K562 (cell line): ENCODE measurements around the gene FLAD1. TPM values are rescaled to one million over a fixed set of nuclear protein-coding genes. Genes with fewer than 3 reads are reported as not detected.

Experiments used
- ATAC-seq: fragments of 200-7000 bp; cut with Tn5 transposase; 3 replicates; pipeline ENCODE4 v1.9.1; 2020; ENCODE audit warnings: moderate library complexity
- BruUV-seq: library from RNA; stranded (reverse); fragments of 400-500 nt; replicated peaks from 2 replicates; lab custom pipeline; 2021; lab: Mats Ljungman, UMichigan
- CTCF ChIA-PET: fragments of 300-600 bp; formaldehyde crosslinking; extraction: SDS; loops from one replicate; lab custom pipeline; 2021; ENCODE audit warnings: low intra/inter-chr PET ratio; lab: Yijun Ruan, JAX
- POLR2A ChIA-PET: fragments of 300-600, 350-650 bp; sonication (Branson Sonifier 250); formaldehyde crosslinking; extraction: SDS; loops from one replicate; lab custom pipeline; 2021; ENCODE audit warnings: antibody characterized with exemption, inconsistent platforms; lab: Yijun Ruan, JAX
- DNase-seq, 4 experiments: peaks; one replicate each; pipeline versions ENCODE4 v3.0.0 to v3.0.0-alpha.2; 2011 to 2018; ENCODE audit warnings: low spot score in 3 of 4, mixed read lengths in 3 of 4; ENCODE audit errors: extremely low read depth in 1 of 4
- FAIRE-seq: peaks from 2 replicates; lab custom pipeline; 2011; peaks lifted over from hg19 to GRCh38; lab: Jason Lieb, UNC
- H2AFZ ChIP-seq: 2 replicates; pipeline ENCODE4 v1.6.0; 2011; ENCODE audit warnings: low read depth, low read length, control low read depth, inconsistent platforms
- H3K27ac ChIP-seq: fragments of 200-600 bp; 3 replicates; pipeline ENCODE4 v1.8.0; 2011; ENCODE audit warnings: low read depth, mild to moderate bottlenecking, control low read depth, inconsistent platforms, low read length, moderate library complexity, mixed read lengths; ENCODE audit errors: extremely low read depth
- H3K27me3 ChIP-seq, 2 experiments: fragments of 300-600 bp in 1 of 2; 2 replicates in 1 of 2; 3 replicates in 1 of 2; pipeline versions ENCODE4 v1.6.0 to v1.8.0; 2011; ENCODE audit warnings: inconsistent platforms in 2 of 2, low read length in 2 of 2, mild to moderate bottlenecking in 1 of 2, mixed read lengths in 1 of 2, moderate library complexity in 1 of 2; ENCODE audit not compliant: control insufficient read depth in 2 of 2, insufficient read depth in 2 of 2
- H3K36me3 ChIP-seq: fragments of 300-600 bp; 3 replicates; pipeline ENCODE4 v1.8.0; 2011; ENCODE audit warnings: mild to moderate bottlenecking, low read length, inconsistent platforms; ENCODE audit not compliant: control insufficient read depth, insufficient read depth
- H3K4me1 ChIP-seq, 2 experiments: fragments of 200-600 bp in 1 of 2; replicated peaks in 1 of 2; 2 replicates in 1 of 2; 3 replicates in 1 of 2; pipeline versions ENCODE4 v1.5.1 to v1.8.0; 2011; ENCODE audit warnings: inconsistent platforms in 2 of 2, low read length in 2 of 2, mild to moderate bottlenecking in 1 of 2, mixed read lengths in 1 of 2, moderate library complexity in 1 of 2; ENCODE audit not compliant: control insufficient read depth in 2 of 2, insufficient read depth in 2 of 2
- H3K4me2 ChIP-seq: 2 replicates; pipeline ENCODE4 v1.6.1; 2011; ENCODE audit warnings: low read length, control low read depth, inconsistent platforms, mixed read lengths; ENCODE audit not compliant: insufficient read depth
- H3K4me3 ChIP-seq: fragments of 200-600 bp; sonication (generic), shearing (Covaris generic); 2 replicates; pipeline ENCODE4 v1.5.1; 2016; ENCODE audit warnings: control low read depth, inconsistent platforms
- H3K79me2 ChIP-seq: fragments of 200-600 bp; 3 replicates; pipeline ENCODE4 v1.8.0; 2011; ENCODE audit warnings: low read length, inconsistent platforms; ENCODE audit not compliant: control insufficient read depth, insufficient read depth
- H3K9ac ChIP-seq, 2 experiments: 2 replicates each; pipeline versions ENCODE4 v1.6.0 to v1.6.1; 2011; ENCODE audit warnings: low read depth in 2 of 2, low read length in 2 of 2, control low read depth in 1 of 2, inconsistent platforms in 1 of 2, mild to moderate bottlenecking in 1 of 2, mixed read lengths in 1 of 2; ENCODE audit not compliant: insufficient read depth in 1 of 2
- H3K9me1 ChIP-seq: one replicate; pipeline ENCODE4 v1.6.0; 2011; ENCODE audit warnings: inconsistent platforms, mild to moderate bottlenecking, low read length, moderate library complexity; ENCODE audit not compliant: control insufficient read depth, insufficient read depth
- H3K9me3 ChIP-seq: replicated peaks from 2 replicates; pipeline ENCODE4 v1.5.1; 2011; ENCODE audit warnings: low read depth, low read length, inconsistent platforms; ENCODE audit not compliant: control insufficient read depth, insufficient read depth
- H4K20me1 ChIP-seq: replicated peaks from 2 replicates; pipeline ENCODE4 v1.6.1; 2011; ENCODE audit warnings: low read length, inconsistent platforms, mixed read lengths; ENCODE audit not compliant: control insufficient read depth, insufficient read depth
- CBX8 ChIP-seq: fragments of 200-600 bp; sonication (generic); IDR thresholded peaks from 2 replicates; pipeline ENCODE4 v1.6.1; 2012; ENCODE audit warnings: borderline replicate concordance, mixed run types, low read depth, mild to moderate bottlenecking, moderate library complexity, mixed read lengths, low read length, control low read depth, inconsistent platforms; ENCODE audit not compliant: poor library complexity, severe bottlenecking; ENCODE audit errors: extremely low read depth
- CEBPG ChIP-seq, 3 experiments: fragments of 200-800 bp in 1 of 3; sonication (Bioruptor generic) in 1 of 3; sonication (generic) in 1 of 3; formaldehyde crosslinking in 1 of 3; IDR thresholded peaks in 2 of 3; conservative IDR thresholded peaks in 1 of 3; 2 replicates each; pipeline versions ENCODE4 v1.6.1 to v1.8.0; 2016 to 2022; ENCODE audit warnings: missing compliant biosample characterization in 2 of 3, missing genetic modification characterization in 2 of 3, mild to moderate bottlenecking in 1 of 3, missing genetic modification reagents in 1 of 3
- HNRNPL ChIP-seq: fragments of 200-400 bp; formaldehyde crosslinking; IDR thresholded peaks from 2 replicates; pipeline ENCODE4 v1.6.1; 2017; ENCODE audit warnings: low read depth, mild to moderate bottlenecking, low read length
- WGBS: fragments of 100-300 bp; shearing (Covaris generic); methylation state at CpG from one replicate; pipeline ENCODE4 v1.1.6; 2016; ENCODE audit warnings: low coverage, mixed read lengths; ENCODE audit not compliant: insufficient coverage; ENCODE audit errors: missing lambda C conversion rate; 5-methylcytosine and 5-hydroxymethylcytosine counted together
- in situ Hi-C: fragments of 300-500 bp; cut with MboI; formaldehyde crosslinking; loops from 4 replicates; pipeline ENCODE4 v1.15.0; 2018; ENCODE audit warnings: inconsistent platforms, mixed read lengths
- intact Hi-C: fragments of 100-400 bp; cut with micrococcal nuclease; formaldehyde crosslinking; loops from 2 replicates; pipeline ENCODE4 v1.14.2; 2022
- polyA plus RNA-seq, 8 experiments: library from polyadenylated mRNA; depleted of rRNA in 4 of 8; stranded (reverse) in 5 of 8; unstranded in 3 of 8; fragments of >200 nt; fragmentation: Nextera tagmentation in 2 of 8; fragmentation: Illumina TruSeq in 1 of 8; extraction: Ambion mirVana in 2 of 8; extraction: Trizol in 1 of 8; gene quantifications; 2 replicates each; pipeline versions ENCODE4 v1.2.1 to v1.2.3, GENCODE V29; 2011 to 2014; ENCODE audit warnings: inconsistent platforms in 1 of 8, missing spikeins in 1 of 8
- total RNA-seq, 7 experiments: library from RNA; depleted of rRNA in 6 of 7; stranded (reverse); fragments of >200 nt in 6 of 7; fragmentation: Illumina TruSeq in 2 of 7; extraction: Trizol in 2 of 7; gene quantifications; 2 replicates each; pipeline versions ENCODE4 v1.2.1 to v1.2.3, GENCODE V29; 2011 to 2021; ENCODE audit warnings: low replicate concordance in 1 of 7
- TF ChIP-seq, protein P1 (sequence below): fragments of 200-800 bp; sonication (Bioruptor generic); IDR thresholded peaks from 2 replicates; pipeline ENCODE4 v1.6.1; 2017; ENCODE audit warnings: missing genetic modification characterization, missing compliant biosample characterization
- TF ChIP-seq, protein P2 (sequence below): fragments of 450-650 bp; IDR thresholded peaks from 2 replicates; pipeline ENCODE4 v1.6.1; 2018; ENCODE audit not compliant: partially characterized antibody
- TF ChIP-seq, protein P3 (sequence below): fragments of 450-650 bp; formaldehyde crosslinking; IDR thresholded peaks from 2 replicates; pipeline ENCODE4 v1.4.0; 2020; ENCODE audit warnings: mild to moderate bottlenecking, moderate library complexity

FLAD1 gene
- total and polyA plus RNA-seq, 9 of the 15 experiments (the other 6 are each of a cell fraction or from before 2014, with no cell fraction given) = 24.9 to 85.8 (median 67.0) TPM

DNA sequence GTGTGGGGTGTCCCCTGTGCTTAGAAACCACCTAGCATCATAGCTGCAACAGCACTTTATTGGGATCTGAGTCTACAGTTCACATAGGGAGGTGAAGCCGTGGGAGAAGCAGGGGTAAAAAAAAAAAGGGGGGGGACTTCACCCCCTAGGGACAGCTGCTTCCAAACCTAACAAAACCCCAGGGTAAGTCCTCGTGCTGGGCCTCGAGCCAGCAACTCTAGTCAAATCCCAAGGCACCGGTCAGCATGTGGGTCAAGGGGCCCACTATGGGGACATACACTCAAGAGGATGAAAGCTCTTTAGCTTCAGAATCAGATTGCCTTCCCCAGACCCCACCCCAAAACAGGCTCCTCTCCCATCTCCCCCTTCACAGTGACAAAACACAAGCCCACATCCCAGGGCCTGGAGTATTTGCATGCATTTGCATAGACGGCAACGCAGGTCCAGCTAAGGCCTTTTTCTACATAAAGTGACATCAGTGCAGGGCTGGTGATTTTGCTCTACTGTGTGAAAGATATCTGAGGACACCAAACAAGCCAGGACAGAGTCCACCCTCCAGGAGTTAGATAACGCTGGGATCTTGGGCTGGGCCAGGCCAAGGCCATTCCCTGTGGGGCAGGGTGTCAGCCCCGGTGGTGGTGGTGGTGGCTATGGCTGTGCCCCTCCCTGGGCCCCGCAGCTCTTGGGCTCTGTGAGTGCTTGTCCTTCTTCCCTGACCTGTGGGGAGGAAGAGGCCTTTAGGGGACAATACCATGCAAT lies 38.6 kb upstream of the FLAD1 start:
- TF ChIP-seq, protein P1, sequence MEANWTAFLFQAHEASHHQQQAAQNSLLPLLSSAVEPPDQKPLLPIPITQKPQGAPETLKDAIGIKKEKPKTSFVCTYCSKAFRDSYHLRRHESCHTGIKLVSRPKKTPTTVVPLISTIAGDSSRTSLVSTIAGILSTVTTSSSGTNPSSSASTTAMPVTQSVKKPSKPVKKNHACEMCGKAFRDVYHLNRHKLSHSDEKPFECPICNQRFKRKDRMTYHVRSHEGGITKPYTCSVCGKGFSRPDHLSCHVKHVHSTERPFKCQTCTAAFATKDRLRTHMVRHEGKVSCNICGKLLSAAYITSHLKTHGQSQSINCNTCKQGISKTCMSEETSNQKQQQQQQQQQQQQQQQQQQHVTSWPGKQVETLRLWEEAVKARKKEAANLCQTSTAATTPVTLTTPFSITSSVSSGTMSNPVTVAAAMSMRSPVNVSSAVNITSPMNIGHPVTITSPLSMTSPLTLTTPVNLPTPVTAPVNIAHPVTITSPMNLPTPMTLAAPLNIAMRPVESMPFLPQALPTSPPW (CRISPR knock-in tag) = 0 out of 2 replicates have a peak, but pooled peaks have one; percentile 23
- TF ChIP-seq, protein P2, sequence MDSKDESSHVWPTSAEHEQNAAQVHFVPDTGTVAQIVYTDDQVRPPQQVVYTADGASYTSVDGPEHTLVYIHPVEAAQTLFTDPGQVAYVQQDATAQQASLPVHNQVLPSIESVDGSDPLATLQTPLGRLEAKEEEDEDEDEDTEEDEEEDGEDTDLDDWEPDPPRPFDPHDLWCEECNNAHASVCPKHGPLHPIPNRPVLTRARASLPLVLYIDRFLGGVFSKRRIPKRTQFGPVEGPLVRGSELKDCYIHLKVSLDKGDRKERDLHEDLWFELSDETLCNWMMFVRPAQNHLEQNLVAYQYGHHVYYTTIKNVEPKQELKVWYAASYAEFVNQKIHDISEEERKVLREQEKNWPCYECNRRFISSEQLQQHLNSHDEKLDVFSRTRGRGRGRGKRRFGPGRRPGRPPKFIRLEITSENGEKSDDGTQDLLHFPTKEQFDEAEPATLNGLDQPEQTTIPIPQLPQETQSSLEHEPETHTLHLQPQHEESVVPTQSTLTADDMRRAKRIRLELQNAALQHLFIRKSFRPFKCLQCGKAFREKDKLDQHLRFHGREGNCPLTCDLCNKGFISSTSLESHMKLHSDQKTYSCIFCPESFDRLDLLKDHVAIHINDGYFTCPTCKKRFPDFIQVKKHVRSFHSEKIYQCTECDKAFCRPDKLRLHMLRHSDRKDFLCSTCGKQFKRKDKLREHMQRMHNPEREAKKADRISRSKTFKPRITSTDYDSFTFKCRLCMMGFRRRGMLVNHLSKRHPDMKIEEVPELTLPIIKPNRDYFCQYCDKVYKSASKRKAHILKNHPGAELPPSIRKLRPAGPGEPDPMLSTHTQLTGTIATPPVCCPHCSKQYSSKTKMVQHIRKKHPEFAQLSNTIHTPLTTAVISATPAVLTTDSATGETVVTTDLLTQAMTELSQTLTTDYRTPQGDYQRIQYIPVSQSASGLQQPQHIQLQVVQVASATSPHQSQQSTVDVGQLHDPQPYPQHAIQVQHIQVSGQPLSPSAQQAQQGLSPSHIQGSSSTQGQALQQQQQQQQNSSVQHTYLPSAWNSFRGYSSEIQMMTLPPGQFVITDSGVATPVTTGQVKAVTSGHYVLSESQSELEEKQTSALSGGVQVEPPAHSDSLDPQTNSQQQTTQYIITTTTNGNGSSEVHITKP = peak; percentile 88
- TF ChIP-seq CEBPG (CRISPR knock-in tag; IDR thresholded peaks at IDR 0.05) = no peak
- no peak for TF ChIP-seq CEBPG (tag; conservative IDR thresholded peaks at IDR 0.05 in 1 of 2, IDR thresholded peaks at IDR 0.05 in 1 of 2)
- TF ChIP-seq HNRNPL = no peak
- TF ChIP-seq, protein P3, sequence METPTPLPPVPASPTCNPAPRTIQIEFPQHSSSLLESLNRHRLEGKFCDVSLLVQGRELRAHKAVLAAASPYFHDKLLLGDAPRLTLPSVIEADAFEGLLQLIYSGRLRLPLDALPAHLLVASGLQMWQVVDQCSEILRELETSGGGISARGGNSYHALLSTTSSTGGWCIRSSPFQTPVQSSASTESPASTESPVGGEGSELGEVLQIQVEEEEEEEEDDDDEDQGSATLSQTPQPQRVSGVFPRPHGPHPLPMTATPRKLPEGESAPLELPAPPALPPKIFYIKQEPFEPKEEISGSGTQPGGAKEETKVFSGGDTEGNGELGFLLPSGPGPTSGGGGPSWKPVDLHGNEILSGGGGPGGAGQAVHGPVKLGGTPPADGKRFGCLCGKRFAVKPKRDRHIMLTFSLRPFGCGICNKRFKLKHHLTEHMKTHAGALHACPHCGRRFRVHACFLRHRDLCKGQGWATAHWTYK (CRISPR knock-in tag) = no peak
- TF ChIP-seq CBX8 = no peak
- BruUV-seq = no TSS peak

More for the DNA sequence above, 38.6 kb upstream of the FLAD1 start:
- Histone ChIP-seq H3K27ac (peak overlapping the region; percentile 44; the same call in 1 of the 3 replicates), H3K9me1 (no peaks in the 10 kb centered on the region), H3K9me3 (no peaks in the 10 kb centered on the region), H3K36me3 (no peaks in the 10 kb centered on the region), H3K4me3 (no peak overlapping the region), H3K4me2 (no peak overlapping the region; the same call in 1 of the 2 replicates), H3K9ac (peak overlapping the region in 1 of 2 experiments; percentile 81; a peak in 1 of 4 replicates), H3K79me2 (no peaks in the 10 kb centered on the region), H2AFZ (0 out of 2 replicates have a peak overlapping the region, but pooled peaks have one; percentile 34), H3K4me1 (peaks cover 28 to 60% of the 10 kb centered on the region in 2 experiments; a peak in 4 of 5 replicates), H4K20me1 (0 out of 2 replicates have a peak, but pooled peaks cover 3% of the 10 kb centered on the region), H3K27me3 (no peaks in the 10 kb centered on the region)
- FAIRE-seq (no peak), ATAC-seq (peak; percentile 44), DNase-seq (peak in 1 of 4 experiments; percentile 39)
- intact Hi-C loops = no loop called here
- WGBS = 32% methylated on average over 8 of the region's 9 CpGs
- in situ Hi-C loops = no loop called here
- ChIA-PET CTCF (interaction anchor here (0.6 to 1.4 kb wide), 5 partner anchors 38 to 411 kb away, joined by 3 to 4 read pairs (median 3); no protein-coding TSS in a partner anchor), POLR2A (interaction anchor here (0.6 to 1.5 kb wide), 3 partner anchors 7 to 408 kb away, joined by 3 to 7 read pairs (median 4); partner anchors contain the start of gene SHC1)
